GF-D8 (cell line): ENCODE measurements around the gene CHRNA3.

ENCODE experiments used
- DNase-seq: peaks from one replicate; lab custom pipeline; 2025; lab: John Stamatoyannopoulos, UW

Gene CHRNA3

DNA sequence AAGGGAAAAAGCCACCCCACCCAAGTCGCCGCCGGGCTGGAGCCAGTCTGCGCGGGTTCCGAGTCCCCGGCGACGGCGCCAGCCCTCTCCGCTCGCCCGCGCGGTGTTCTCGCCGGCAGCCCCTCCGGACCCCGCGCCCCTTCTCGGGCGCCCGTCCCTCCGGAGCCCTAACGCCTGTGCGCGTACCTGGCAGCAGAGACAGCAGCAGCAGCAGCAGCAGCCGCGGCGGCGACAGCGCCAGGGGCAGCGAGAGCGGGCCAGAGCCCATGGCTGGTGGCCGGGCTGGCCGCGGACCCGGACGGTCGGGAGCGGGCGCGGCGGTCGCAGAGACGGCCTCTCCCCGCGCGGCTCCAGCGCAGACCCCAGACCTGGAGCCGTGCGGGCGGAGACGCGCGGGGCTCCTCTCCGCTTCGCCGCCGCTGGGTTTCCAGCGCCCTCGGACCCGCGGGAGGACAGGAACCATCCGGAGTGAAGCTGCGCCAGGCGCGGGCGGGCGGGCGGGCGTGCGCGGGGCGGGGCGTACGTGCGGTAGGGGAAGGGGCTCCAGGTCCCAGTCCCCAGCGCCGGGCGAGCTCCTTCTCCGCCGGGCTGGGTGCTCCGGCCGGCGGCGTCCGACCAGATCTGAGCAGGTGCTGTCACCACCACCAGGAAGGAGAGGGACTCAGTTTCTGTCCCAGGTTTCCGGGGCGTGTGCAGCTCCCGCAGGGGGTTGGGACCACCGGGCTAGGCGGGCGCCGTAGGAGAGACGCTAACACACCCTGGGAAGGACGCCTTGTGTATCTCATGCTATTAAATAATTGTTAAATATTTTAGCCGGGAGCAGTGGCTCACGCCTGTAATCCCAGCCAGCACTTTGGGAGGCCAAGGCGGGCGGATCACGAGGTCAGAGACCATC is at the start of gene CHRNA3:
CHRNA3 (minus strand) TSS at position 470 of the 895 bp plus-strand sequence; CDS start at position 268, 202 bp downstream.
- no peak for DNase-seq

DNA sequence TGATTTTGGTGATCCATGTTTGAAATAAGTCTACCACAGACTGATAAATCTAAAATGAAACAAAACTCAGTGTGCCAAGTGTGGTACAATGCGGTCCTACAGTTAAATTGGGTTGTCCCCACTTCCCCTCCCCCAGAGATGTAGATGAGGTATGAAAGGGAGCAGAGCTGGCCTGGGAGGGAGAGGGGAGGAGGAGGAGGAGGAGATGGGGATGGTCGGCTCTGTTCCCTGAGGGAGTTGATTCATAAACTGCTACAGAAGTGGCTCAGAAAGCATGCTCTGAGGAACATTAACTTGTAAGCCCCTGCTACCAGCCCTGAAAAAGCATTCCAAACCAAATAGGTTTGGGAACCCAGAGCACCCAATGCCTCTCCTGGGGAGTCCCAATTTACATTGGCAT is 48.2 kb upstream of the CHRNA3 start:
- DNase-seq = no peak

DNA sequence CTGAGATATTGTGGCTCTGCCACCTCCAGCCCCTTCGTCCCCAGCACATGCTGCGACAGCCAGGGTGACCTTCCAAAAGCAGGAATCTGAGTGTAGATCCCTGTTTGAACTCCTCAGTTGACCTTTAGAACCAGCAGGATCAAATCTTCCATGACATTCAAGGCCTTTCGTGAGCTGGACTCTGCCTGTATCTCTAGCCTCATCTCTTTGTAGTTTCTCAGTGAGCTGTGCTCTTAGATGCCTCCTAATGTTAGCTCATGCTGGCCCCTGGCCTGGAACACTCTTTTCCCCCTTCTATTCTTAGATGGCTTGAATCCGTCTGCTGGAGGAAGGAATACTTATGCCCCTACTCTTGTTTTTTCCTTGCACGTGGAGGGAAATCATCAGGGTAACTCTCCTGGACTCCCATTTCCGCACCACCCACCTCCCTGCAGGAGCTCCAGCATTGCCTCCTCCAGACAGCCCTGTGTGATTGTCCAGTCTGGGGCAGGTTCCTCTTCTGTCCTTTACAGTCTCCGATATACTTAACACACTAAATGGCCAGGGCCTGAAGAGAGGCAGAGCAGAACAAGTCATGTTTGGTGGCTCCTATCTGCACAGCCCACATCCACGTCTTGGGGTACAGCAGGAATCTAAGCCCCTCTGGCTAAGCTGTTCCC is 46.9 kb upstream of the CHRNA3 start:
- no peak for DNase-seq

DNA sequence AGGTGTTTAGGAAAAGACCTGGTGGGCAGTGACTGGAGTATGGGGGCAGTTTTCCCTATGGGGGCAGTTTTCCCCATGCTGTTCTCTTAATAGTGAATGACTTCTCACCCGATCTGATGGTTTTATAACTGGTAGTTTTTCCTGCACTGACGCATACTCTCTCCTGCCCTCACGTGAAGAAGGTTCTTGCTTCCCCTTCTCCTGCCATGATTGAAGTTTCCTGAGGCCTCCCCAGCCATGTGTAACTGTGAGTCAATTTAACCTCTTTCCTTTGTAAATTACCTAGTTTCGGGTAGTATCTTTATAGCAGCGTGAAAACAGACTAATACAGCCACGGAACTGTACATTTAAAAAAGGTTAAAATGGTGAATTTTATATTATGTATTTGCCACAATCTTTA is 45.2 kb upstream of the CHRNA3 start:
- no peak for DNase-seq

DNA sequence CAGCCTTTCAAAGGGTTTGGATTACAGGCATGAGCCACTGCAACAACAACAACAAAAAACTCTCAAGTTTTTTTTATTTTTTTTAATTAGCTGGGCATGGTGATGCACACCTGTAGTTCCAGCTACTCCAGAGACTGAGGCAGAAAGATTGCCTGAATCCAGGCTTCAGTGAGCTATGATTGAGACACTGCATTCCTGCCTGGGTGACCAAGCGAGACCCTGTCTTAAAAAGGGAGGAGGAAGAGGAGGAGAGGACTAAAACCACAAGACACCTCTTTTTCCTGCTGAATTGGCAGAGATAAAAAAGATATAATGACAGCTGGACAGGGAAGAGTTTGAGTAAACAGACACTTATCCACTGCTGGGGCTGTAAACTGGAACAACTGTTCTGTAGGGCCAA is 42.9 kb upstream of the CHRNA3 start:
- no peak for DNase-seq

DNA sequence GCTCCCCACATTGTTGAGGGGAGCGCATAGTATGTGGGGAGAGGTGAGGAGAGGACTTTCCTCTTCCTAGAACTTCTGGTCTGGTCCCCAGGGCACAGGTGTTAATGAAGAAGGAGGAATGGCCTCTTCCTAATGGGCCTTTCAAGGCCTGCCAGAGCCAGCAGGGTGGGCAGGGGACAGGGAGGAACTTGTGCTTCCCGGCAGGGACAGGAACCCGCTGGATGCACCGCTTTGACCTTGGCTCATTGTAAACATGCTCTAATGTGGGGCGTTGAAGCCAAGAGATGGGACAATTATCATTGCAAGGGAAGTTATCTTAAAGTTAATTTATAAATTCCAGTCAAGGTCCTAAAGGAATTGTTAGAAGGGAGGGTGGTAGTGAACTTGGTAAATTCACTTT is 41.2 kb upstream of the CHRNA3 start:
- no peak for DNase-seq

DNA sequence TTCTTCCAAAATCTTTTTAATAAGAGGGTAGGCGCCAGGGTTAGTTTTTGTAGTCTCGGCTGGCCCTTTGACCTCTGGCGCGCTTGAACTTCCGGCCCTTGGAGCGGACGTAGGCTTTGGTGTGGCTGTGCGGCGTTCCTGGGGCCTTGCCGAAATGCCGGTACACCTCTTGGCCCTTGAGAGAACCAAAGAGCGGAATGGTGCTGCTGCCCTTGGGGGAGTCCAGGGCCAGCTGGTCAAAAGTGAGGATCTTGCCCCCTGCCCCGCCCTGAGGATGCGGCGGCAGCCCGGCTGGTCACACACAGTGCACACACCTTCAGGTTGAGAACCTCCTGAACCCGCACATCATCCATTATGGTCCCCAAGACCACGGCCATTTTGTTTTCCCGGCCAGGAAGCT is 40.2 kb upstream of the CHRNA3 start:
- no peak for DNase-seq

DNA sequence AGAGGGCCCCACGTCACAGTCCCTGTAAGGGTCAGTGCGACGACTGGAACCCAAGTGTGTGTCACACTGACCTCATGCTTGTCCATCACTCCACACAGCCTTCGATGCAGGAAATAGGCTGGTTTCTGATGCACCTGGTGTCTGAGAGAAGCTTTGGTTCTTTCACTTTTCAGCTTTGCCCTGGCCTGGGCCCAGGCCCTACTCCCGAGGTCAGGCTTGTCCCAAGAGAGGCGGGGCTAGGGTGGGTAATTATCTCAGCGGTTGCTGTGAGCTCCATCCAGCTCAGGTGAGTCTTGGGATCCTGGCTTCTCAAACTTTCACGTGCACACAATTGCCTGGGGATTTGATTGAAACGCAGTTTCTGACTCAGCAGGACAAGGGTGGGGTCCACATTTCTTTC is 39.8 kb upstream of the CHRNA3 start:
- DNase-seq = no peak

DNA sequence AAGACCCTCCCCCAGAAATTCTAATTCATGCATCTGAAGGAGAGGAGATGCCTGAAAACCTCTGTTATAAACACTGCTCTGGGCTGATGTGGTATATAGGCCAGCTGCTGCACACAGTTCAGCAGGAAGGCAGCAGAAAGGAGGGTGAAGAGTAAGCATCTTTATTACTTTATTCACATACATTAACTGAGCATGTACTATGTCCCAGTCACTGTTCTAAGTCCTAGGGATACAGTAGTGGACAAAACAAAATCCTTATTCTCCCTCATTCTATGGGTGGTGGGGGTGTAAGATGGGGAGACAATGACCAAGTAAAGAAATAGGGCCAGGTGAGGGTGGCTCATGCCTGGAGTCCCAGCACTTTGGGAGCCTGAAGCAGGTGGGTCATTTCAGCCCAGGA is 38.0 kb upstream of the CHRNA3 start:
- no peak for DNase-seq

DNA sequence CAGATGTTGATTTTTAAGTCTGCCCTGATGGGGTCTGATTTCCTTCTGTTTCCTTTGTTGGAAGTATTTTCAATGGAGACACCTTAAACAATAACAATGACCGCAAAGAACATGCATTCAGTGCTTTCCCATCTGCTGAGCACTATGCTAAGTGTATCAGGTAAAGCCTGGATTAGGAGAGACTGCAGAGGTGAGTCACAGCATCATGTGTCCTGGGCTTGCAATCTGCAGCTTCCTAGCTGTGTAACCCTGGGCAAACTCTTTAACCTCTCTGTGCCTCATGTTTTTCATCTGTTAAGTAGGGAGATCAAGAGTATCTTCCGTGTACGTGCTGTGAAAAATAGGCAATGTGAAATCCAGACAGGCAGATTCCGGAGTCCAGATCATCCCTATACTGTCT is 33.5 kb upstream of the CHRNA3 start:
- DNase-seq = no peak

DNA sequence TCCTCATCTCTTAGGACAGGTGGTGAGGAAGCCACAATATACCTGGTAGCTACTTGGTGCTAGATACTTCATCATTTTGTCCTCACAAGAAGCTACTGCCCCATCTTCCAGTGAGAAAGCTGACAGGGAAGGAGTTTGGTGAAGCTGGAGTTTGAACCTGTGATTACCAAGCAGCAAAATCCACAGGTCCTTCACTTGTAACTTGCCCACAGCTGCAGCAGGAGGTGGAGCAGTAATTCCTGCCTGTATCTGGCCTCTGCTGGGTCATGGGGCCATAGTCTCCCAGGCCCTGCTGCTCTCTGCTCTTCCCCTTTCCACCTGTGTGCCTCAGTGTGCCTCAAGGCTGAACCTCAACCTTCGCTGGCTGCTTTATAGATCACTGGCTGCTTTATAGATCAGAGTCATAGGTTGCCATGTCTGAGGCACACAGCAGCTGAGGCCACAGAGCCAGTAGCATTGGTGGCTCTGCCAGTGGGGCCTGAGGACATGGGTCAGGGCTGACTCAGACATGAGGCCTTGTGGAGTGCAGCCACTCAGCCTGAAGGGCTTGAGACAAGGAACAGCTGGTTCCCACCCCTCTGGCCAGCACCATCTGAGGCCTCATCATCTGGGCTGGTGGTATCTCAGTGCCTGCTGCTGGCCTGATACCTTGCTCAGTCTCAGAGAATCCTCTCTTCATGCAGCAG is 31.3 kb upstream of the CHRNA3 start:
- DNase-seq = no peak

DNA sequence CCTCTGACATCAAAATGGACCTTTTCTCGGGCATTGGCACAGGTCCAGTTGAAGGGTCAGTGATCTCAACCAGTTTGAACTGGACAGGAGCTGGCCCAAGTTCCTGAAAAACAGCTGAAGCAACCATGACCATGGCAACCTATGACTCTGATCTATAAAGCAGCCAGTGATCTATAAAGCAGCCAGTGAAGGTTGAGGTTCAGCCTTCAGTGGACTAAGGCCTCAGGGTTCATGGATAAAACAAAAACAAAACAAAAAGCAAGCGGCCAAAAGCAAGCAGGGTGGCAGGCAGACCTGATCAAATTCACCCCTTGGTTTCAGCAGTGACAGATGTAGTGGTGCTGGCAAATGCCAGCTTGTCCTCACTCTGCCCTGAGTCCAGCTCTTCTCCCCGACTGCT is 30.2 kb upstream of the CHRNA3 start:
- DNase-seq = no peak

DNA sequence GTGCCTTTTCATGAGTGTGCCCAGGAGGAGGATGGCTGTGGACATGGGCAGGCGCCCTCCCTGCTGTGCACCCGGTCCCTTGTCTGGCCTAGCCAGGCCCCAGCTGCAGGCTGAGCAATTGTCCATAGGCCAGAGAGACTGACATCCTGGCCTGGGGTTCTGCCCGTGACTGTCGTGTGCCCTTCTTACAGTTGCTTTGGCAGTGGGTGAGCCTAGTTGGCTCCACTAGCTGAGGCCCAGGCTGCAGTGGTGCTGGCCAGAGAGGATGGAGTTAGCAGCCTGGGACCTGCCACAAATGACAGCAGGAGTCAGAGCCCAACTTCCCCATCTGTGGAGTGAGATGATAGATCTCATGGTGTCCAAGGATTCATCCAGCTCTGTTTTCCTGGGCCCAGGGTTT is 29.2 kb upstream of the CHRNA3 start:
- no peak for DNase-seq

DNA sequence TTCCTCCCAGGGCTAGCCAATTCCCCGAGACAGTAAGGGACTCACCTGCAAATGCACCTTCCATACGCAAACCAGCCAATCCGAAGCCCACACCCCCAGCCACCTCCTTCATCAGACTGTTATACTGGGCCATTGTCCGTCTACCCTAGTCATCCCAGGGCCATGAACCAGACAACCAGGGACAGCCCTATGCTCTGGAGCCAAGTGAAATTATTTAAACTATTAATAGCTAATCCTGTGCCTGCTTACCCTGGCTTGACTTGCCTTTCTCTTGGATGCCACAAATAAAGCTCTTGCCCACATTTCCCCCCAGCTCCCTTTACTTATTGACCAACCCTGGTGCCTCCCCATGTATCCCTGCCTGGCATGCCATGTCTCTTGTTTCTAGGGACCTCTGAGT is 24.2 kb upstream of the CHRNA3 start:
- no peak for DNase-seq

DNA sequence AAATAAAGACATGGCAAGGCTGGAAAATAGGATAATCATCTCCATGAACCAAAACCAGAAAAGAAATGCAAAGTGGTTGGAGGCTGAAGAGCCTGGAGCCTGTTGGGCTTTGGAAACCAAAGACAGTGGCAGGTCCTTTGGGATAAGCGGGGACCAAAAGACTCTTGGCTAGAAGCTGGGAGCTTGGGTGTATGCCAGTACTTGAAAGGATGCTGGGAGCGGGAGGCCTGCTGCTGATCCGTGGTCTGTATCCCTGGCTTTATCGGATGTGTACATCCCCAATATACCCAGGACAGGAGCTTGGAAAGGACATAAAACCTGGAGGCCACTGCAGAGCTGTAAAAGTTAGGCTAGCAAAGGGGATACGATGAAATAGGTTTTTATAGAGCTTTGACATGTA is 21.5 kb upstream of the CHRNA3 start:
- no peak for DNase-seq

DNA sequence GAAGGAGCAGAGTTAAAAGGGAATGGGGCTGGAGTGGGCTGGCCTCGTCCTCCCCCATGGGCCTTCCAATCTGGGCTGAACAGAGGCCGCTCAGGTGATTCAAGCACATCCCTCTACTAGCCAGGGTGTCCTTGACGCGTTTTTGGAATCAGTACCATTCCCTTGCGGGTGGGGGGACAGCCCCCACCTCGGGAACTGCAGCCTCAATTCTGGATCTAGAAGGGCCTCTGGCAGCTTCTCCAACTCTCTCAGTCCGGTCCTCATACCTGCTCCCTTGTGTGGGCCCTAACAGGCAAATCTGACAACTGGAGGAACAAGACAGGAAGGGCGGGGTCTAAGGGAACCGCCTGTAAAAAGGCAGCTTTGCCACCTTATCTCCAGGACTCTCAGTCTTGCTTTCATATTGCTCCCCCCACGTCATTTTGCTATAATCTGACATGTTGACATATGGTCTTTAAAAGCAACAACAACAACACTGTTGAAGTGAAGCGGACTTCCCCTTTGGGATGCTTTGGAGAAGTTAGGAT is 21.0 kb upstream of the CHRNA3 start:
- no peak for DNase-seq

DNA sequence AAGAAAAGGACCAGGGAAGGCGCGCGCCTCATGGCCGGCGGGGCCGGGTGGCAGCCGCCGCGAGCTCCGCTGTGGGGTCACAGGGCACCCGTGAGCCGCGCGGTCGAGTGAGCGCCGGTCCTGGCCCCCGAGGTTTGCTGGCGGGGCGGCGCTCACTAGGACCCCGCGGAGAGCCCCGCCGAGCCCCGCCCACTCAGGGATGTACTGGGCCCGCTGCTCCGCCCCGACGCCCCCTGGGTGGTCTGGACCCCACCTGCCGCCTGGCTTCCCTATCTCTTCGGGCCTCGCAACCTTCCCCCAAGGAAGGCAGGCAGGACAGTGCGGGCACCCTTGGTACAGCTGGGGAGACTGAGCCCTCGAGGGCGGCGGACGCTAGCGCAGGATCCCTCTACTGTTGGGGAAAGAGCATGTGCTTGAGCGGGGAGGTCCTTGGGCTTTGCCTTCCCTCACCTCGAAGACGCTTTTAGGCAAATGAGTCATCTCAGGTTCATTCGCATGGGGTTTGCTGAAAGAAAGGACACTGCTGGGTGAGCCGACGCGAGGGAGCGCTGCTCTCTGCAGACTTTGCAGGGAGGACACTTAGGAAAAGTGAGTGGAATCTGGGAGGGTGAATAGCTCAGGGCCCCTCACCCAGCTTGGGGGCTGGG is 20.4 kb upstream of the CHRNA3 start, which contains the start of gene CHRNB4:
CHRNB4 (minus strand) TSS at position 109 of the 647 bp plus-strand sequence; CDS start at position 32, 77 bp downstream.
- DNase-seq = no peak

DNA sequence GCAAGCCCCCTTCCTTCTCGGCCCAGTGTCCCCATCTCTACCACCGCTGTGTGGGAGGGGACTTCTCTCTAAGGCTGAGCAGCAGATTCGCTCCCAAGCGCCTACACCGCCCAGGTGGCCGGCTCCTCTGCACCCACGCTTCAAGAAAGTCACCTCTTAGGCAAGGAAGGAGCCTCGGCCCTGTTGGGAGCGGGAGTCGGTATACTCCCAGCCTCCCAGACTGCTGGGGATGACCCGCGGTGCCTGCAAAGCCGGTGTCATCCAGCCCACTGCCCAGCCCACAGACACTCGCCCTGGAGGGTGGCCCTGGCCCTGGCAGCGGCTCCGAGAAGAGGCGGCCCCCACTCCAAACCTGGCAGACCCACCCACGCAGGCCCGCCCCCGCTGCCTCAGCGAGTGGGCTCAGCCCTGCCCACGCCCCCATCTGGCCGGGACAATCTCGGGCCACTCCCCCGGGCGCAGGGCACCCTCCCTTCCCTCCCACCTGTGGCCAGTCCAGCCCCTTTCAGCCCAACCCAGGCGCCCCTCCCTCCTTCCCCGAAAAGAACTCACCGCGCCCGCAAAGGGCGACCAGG is 19.8 kb upstream of the CHRNA3 start:
- DNase-seq = no peak

DNA sequence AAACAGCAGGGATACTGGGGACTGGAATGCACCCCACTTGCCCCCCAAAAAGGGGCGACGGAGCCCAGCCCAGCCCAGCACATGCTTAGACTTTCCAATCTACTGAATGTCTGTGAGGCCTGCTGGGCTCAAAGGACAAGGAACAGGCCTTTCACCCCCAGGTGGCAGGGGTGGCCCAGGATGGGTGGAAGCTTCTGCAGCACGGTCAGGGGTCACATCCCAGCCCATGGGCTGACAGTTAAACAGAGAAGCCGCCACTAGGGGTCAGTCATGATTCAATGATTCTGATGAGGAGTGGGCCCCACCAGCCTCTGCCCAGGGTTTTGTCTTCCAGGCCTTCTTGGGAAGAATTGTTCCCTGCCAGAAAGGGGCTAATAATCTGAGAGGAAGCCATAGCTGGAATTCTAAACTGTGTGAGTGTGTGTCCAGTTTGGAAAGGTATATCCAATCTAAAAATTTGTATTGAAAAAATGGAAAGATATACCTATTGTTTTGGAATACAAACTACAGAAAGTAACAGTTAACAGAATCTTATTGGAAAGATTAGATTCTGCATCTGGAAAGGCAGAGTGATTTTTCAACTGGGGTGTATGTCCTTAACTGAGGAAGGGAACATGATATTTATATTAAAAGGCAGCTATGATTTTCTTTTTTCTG is 18.0 kb upstream of the CHRNA3 start:
- no peak for DNase-seq

DNA sequence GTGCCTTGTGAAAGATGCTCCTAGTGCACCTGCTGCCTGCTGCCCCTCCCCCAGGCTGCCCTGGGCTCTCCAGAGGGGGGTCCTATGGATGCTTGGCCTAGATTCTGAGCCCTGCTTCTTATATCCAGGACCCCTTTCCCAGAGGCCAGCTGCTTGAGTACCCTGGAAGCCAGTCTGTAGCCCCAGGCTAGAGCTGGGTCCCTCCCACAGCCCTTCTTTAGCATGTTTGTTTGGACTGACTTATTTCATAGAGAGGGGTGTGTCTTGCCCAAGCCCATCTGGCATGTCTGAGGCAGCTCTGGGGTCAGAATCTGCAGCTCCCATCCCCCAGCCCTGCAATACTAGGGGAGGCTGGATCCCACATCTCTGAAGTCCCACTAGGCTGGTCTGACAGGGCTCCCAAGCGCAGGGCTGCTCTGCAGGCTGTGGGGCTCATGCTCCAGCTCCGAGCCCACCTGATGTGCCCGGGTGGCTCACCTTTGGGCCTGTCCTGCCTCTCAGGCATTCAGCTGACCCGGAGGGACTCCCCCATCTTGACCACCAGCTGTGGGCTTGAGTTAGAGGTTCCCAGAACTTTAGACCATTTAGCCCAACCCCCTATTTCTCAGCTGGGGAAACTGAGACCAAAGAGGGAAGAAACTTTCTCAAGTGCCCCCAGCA is 17.1 kb upstream of the CHRNA3 start:
- DNase-seq = no peak
